ENCODE results near the gene CORO2A.

CORO2A gene

GRCh38 chr9:98218562-98219363, 26.3 kb upstream of the CORO2A start:
- DNase-seq, result peak; percentile 57

GRCh38 chr9:98217255-98217654, 24.8 kb upstream of the CORO2A start:
- DNase-seq, result no peak

GRCh38 chr9:98216391-98216790, 24.0 kb upstream of the CORO2A start:
- no peak for DNase-seq

DNA sequence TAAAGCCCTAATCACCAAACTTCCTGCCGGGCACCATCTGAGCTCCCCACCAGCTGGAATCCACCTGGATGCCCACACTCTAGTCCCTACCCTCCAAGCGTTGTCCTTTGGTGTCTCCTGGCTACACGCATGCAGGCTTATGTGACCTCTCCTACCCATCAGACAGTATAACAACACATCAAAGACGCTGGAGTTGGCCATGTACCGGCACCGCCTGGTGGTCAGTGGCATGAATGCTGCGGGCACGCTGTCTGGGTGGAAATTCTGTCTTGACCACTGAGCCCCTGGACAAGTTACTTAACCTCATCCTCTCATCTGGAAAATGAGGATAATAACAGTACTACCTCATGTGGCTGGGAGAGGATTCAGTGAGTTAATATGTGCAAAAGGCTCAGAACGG, 23.4 kb upstream of the CORO2A start:
- no peak for DNase-seq

GRCh38 chr9:98215271-98215670, 22.8 kb upstream of the CORO2A start:
- no peak for DNase-seq

GRCh38 chr9:98214811-98215210, 22.4 kb upstream of the CORO2A start:
- DNase-seq, result no peak

GRCh38 chr9:98211260-98211659, 18.8 kb upstream of the CORO2A start:
- DNase-seq, result no peak

GRCh38 chr9:98210435-98210834, 18.0 kb upstream of the CORO2A start:
- no peak for DNase-seq

GRCh38 chr9:98209530-98209929, 17.1 kb upstream of the CORO2A start:
- no peak for DNase-seq

DNA sequence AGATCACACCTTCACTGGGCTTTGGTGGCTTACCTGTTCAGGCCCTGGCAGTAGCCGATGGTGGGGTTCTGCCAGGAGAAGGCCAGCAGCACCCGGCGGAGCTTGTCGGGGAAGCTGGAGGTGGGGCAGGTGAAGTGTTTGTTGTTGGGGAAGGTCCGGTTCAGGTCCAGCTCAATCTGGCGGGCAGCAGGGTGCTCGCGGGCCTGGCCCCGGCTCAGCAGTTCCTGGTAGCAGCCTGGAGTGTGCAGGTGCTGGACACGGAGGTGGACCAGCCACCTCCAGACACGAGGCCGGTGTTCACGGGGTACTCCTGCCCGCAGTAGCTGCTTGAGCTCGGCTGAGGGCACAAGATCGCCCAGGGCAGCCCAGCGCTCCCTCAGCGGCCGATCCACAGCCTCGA, 16.2 kb upstream of the CORO2A start:
- no peak for DNase-seq

DNA sequence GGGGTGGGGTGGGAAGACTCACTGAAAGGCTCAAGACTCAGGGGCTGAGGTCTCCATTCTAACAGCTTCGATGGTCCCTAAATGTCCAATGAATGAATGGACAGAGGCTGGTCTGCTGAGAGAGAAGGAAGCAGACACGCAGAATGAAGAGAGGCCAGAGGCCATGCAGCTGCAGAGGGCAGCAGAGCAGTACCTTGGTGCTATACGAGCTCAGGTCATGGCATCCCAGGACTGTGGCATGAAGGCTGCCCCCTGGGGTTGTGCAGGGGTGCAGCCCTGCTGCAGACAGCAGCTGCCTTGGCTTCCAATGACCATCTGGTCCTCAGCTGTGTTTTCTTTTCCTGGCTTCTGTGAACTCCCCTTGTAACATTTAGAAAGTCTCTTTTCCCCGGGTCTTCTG, 15.2 kb upstream of the CORO2A start:
- no peak for DNase-seq

DNA sequence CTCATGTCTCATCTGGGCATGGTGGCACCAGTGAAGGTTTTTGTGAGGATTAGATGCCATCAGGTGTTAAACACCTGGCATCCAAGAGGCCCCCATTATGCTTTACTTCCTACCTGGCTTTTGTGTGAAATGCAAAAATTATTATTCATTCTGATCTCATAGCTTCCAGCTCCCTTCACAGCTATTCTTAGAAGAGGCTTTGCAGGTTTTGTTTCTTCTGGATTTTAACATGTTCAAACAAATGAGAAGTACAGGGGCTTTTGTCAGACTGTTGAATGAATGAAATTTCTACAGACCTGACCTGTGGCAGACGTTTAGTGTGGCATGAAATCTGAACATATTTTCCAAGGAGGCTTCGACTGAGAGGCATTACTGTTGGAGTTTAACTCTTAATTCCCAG, 14.3 kb upstream of the CORO2A start:
- DNase-seq, result no peak

DNA sequence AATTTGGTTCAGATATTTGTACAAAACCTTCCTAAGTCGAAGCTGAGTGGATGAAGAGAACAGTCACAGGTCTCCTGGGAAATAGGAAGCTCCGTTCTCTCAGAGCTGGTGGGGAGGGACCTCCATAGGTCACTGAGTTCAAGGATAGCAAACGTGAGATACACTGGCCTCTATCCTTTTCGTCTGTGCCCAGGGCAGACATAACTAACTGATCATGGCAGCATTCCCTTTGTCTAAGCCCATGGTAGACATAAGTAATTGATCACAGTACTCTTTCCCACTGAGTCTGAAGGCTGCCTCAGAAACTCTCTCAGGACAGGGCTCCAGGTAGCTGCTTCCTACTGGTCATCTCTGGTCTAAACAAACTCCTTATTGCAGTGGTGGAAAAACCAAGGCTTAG, 12.3 kb upstream of the CORO2A start:
- DNase-seq, result no peak

GRCh38 chr9:98203153-98203552, 10.7 kb upstream of the CORO2A start:
- DNase-seq, result no peak

DNA sequence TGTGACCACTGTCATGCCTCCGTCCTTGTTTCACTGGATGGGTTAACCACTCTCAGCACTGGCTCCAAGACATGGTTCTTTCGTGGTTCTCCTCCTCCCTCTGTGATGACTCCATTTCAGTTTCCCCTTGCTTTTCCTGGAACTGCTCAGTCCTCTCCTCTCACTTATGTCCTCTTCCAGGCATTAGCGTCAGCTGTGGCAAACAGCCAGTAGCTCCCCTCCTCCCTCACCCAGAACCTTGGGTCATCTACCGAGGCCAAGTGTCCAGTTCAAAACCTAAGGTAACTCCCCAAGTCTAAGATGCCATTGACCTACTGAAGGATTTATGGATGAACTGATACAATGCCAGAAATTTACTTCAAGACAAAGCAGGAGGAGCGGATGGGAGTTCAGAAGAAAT, 9.8 kb upstream of the CORO2A start:
- DNase-seq, result no peak

GRCh38 chr9:98201749-98202148, 9.3 kb upstream of the CORO2A start:
- no peak for DNase-seq

DNA sequence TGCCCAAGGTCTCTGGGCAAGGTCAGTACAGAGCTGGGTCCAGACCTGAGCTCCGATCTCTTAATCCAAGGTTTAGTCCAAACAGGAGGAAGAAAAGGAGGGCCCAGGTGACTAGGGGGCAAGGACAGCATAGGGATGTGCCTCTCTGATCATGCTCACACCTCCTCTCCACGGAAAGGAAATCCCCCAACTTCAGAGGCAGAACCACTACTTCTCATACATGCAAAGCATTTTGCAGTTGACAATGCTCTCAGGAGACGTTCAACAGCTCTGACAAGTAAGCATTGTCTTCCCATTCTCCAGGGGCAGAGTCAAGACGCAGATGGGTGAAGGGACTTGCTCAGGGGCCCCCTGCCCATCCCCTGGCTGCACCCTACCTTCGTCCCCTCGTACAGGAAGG, 8.7 kb upstream of the CORO2A start:
- no peak for DNase-seq

DNA sequence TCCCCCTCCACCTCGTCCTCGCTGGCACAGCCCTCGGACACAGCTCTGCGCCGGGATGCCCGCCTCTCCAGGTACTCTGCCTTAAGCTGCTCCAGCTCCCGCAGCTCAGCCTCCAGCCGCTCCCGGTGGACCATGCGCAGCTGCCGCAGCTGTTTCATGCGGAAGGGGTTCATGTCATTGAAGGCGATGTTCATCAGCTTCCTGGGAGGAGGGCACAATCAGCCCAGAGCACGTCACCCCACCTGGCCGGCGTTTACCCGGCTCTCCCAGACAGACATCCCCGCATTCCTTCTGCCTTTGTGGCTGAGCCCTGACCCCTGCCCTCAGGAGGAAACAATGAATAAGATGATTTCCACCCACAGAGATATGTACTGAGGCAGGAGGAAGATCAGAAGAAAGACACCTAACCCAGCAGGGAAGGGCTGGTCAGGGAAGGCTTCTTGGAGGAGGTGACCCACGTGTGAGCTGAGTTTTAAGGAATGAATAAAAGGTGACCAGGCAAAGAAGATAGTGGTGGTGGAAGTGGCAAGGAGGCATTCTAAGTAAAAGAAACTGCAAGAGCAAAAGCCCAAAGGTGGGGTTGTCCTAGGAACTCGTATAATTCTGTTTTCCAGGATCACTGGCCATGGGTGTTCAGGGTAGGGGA, 7.1 kb upstream of the CORO2A start:
- no peak for DNase-seq

DNA sequence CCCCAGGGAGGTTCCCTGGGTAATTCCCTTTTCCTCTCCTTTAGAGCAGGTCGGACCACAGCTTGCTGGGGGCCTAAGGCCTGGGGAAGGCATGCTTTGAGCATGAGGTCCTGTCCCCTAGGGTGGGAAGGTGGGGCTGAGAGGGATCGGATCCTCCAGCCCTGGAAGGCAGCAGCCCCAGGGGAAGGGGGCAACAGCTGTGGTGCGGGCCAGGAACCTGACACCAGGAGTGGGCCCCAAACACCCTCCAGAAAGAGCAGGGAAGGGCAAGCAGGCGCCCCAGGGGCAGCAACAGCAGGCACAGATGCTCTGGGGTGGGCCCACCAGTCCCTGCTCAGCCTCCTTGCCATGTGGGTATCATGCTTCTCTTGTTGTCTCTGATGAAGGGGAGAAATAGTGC, 3.2 kb upstream of the CORO2A start:
- no peak for DNase-seq

DNA sequence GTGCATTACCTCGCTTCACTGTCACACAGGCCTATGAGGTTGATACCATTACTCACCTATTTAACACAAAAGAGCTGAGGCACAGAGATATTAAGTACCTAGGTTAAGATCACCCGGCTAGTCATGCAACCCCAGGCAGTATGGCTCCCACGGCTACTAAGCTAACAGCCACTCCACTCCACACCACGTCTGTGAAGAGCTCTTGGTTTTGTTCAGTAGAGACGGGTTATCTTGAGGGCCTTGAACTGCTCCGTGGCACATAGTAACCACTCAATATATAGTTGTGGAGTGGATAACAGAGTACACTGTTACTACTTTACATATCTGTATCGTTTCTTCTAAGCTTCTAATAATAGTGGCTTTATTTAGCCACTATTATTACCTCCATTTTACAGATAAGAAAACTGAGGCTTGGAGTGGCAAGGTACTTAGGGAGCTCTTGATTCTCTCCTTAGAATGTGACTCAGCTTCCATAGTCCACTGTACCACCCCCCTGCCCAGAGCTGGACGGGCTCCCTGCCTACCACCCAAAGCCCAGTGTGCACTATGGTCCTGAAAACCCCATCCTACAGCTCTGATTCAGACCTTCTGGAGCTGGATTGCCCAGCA, 1.0 kb upstream of the CORO2A start:
- peak; percentile 80 for DNase-seq

DNA sequence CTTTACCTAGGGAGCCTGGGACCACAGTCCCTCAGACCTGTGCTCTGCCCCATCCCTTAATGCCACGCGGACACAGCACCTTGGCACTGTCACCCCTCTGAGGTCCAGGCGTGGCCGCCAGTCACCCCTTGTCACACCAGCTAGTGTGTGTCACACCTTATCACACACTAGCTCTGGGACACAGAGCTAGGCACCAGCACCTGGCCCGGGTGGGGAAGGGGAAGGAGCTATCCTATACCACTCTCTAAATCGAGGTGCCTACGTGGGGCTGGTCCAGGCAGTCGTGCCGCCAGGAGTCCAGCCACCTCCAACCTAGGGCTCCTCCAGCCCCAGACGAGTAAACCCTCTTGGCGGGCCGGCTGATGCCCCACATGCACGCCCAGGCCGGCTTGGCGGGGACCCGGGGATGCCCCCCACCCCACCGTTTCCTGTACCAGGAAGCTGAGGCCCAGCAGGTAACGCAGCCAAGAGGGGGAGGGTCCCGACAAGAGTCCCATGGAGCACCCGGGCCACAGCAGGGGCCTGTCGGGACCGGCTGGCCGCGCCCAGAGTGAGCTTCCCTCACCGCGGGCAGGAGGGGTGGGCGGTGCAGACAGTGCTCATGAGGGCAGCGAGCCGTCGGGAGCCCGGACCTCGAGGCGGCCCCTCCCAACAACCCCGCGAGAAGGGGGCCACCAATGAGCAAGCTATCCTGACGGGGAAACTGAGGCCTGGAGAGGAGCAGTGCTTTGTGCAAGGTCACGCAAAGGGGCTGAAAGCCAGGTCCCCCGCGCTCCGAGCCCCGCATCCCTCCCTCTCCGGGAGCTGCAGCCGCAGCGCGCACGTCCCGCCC, 550 bp downstream of the CORO2A start:
- no peak for DNase-seq

GRCh38 chr9:98191181-98191608, 1.2 kb downstream of the CORO2A start:
- no peak for DNase-seq

DNA sequence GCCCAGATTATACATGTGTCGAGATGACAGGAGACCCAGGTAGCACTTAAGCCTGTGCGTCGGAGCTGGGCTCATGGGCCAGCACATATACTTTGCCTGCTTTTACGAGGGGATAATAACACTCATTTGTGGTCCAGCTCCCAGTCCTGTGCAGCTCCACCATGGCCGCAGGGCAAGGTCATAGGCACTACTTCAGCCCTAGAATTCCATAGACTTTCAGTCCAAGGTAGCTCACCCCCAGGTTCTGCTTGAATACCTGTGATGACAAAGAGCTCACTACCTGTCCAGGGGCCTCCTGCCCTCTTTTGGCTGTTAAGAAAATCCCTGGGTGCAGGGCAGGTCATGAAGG, 1.7 kb downstream of the CORO2A start:
- no peak for DNase-seq

DNA sequence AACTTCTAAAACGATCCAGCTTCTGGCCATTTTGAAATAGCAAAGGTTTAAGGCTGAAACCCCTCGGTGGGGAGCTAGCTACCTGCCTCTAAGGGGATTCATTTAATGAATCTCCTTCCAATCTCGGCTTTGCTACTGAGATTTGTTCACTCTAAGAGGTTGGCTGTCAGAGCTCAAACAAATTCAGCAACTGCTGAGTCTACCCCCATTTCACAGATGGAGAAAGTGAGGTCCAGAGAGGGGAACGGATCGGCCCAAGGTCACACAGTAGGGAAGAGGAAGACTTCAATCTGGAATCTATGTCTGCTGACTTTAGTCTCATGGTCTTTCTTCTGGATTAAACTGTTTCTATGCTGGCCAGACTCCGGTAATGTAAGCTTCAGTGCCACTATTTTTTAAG, 3.0 kb downstream of the CORO2A start:
- no peak for DNase-seq
